NCI-H128 (cell line): ENCODE results near the gene ARPC1B.

Source experiments
- DNase-seq: peaks from one replicate; lab custom pipeline; 2025; ENCODE audit not compliant: unreplicated experiment; lab: John Stamatoyannopoulos, UW

The ARPC1B gene

DNA sequence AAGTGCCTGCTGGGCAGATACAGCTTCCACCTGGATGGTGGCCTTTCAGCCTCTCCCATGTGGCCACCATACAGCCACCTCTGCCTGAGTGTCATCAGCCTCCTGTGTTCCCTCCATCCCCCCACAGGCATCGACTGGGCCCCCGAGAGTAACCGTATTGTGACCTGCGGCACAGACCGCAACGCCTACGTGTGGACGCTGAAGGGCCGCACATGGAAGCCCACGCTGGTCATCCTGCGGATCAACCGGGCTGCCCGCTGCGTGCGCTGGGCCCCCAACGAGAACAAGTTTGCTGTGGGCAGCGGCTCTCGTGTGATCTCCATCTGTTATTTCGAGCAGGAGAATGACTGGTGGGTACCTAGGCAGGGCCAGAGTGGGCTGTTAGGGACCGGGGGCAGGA is 13.4 kb downstream of the ARPC1B start:
- DNase-seq: no peak

DNA sequence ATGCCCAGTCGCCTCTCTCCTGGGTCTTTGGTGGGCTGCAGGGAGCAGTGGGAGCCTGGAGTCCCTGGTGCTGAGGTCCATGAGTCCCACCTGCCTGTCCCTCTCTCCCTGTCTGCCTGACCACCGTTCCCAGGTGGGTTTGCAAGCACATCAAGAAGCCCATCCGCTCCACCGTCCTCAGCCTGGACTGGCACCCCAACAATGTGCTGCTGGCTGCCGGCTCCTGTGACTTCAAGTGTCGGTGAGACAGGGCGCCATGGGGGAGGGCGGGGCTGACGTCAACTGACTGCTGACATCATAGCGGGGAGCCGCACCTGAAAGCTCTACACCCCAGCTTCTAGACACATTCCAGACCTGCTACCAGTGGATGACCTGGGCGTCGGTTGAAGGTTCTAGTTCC is 15.2 kb downstream of the ARPC1B start:
- DNase-seq: no peak

DNA sequence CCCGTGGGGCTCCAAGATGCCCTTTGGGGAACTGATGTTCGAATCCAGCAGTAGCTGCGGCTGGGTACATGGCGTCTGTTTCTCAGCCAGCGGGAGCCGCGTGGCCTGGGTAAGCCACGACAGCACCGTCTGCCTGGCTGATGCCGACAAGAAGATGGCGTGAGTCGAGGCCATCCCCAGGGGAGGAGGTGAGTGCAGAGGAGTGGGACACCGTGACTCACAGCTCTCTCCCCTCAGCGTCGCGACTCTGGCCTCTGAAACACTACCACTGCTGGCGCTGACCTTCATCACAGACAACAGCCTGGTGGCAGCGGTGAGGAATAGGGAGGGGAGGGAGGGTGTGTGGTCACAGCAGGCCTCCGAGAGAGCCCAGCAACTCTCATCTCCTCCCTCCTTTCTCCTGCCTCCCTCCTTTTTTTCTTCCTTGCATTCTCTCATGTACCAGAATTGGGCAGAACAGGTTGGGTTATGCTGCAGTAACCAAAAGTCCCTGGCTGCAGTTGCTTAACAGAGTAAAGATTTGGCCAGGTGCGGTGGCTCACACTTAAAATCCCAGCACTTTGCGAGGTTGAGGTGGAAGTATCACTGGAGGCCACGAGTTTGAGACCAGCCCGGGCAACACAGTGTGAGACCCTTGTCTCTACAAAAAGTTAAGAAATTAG is 16.5 kb downstream of the ARPC1B start:
- DNase-seq: no peak

DNA sequence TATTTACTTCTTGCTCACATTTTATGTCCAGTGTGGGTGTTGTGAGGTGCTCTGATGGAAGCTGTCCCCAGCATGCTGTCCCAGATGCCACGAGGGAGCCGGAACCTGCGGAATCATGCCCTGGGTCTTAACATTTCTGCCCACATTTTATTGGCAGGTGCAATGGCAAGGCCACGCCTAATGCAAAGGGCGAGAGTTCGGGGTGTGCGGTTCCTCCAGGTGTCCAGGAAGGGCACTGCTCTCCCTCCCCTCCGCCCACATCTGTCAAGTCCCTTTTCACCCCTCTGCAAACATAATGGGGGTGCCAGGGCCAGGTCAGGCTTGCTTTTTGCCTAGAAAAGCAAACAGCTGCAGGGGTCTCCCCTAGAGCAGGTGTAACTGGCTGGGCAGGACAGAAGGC is 17.5 kb downstream of the ARPC1B start:
- DNase-seq: no peak

DNA sequence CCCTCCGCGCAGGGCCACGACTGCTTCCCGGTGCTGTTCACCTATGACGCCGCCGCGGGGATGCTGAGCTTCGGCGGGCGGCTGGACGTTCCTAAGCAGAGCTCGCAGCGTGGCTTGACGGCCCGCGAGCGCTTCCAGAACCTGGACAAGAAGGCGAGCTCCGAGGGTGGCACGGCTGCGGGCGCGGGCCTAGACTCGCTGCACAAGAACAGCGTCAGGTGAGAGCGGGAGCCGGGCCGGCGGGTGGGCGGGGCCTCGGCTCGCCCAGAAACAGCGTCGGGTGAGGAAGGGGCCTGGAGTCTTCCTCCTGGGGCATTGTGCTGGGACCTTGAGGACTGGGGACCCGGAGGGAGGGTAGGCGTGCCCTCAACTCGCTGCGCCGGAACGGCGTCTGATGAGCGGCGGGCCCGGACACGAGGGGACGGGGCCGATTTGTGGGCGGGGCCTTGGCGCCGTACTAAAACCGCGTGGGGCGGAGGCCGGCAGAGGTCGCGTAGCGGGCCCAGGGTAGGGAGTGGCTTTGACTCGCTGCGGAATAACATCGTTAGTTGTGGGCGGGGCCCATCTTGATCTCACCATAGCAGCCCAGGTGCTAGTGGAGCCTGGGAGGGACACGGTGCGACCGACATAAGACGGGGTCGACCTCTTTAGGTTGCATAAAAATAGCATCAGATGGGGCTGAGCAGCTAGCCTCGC is 18.3 kb downstream of the ARPC1B start:
- DNase-seq: peak; percentile 80

DNA sequence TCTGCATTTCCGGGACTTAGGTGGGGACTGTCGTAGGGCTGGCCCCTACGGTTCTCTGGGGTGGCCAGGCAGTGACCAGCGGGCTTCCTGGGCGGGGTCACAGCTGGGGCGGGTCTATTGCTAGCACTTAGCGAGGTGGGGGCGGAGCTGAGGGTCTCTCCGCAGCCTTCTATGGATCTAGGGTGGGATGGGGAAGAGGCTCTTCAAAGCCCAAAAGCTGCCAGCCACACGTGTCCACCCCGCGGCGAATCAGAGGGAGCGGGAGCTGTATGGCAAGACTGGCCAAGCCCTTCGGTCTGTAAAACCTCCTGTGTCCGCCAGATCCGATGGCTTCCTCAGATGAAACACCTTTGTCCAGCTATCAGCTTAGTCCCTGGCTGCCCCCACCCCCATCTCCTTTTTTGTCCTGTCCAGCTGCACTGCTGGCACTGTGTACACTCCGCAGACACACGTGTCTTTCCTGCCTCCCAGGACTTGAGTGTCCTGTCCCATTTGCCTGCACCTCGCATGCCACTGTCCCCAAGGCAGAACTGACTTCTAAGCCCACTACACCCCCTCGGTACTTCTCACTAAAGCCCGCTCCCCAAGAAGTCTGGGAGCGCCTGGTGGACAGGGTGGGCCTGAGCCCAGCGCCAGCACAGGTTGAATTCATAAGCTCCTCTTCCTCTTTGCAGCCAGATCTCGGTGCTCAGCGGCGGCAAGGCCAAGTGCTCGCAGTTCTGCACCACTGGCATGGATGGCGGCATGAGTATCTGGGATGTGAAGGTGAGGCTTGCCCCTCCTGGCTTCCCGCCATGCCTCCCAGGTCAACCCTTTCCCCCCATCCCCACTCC is 19.0 kb downstream of the ARPC1B start:
- peak; percentile 61 for DNase-seq

DNA sequence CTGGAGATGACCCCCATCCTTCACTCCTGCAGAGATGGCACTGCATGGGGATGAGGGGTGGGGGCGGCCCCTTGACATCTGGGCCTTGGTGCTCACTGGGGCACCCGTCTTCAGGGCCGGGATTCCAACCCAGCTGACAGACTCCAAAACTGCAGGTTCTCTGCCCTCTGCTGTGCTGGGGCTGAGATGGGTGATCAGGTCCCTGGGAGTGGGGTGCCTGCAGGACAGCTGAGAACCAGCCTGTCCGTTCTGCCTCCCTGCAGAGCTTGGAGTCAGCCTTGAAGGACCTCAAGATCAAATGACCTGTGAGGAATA is 19.6 kb downstream of the ARPC1B start:
- no peak for DNase-seq

- DNase-seq: no peak
These were observed 21.2 kb downstream of the ARPC1B start for GRCh38 chr7:99395616-99396327.

- DNase-seq: no peak
These were observed 22.1 kb downstream of the ARPC1B start for GRCh38 chr7:99396418-99397296.

GRCh38 chr7:99397297-99397983 is 22.9 kb downstream of the ARPC1B start:
- no peak for DNase-seq

GRCh38 chr7:99398891-99399445 is 24.4 kb downstream of the ARPC1B start:
- no peak for DNase-seq

- DNase-seq: no peak
These were observed 25.1 kb downstream of the ARPC1B start for GRCh38 chr7:99399597-99399996.

DNA sequence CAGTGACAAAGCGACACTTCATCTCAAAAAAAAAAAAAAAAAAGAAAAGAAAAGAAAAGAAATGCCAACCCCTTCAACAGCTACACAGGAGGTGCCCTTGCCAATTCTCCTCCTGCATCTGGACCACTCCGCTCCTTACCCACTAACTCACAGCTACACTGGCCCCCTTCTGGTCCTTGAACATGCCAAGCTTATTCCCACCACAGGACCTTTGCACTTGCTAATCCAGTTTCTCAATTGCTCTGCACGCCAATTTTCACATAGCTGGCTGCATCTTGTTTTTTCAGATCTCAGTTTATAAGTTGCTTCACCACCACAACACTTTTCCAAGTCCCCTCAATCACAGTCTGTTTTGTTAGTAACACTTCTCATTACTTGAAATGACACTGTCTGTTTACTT is 28.3 kb downstream of the ARPC1B start:
- DNase-seq: no peak

GRCh38 chr7:99403764-99404163 is 29.2 kb downstream of the ARPC1B start:
- DNase-seq: no peak

DNA sequence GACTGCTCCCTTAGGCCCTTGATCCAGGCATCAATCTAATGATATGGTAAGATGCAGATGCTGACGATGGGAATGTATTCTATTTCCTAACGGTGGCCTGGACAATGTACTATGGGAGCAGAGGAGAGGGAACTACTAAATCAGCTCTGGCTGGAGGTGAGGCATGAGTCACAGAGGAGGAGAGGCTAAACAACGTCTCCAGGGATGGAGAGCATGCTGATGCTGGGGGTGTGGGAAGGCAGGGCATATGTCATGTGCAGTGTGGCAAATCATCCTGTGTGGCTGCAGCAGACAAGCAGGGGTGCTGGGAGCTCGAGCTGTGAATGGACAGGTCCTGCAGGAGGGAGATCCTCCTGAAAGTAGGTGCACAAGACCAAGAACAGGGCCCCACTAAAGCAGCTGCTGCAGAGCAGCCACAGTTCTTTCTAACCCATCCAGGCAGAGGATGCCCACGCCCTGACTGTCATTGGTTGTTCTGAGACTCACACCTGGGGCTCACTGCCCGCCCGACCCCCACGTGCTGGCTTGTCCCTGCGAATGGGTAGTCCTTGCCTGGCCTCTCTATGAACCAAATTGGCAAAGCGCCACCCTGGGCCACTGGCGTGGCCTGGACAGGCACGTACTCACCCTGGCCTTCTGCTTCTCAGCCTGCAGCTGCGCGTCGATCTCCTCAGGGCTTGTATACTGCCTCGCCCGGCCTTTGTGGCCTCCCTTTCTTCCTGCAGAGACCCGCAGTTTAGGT is 29.9 kb downstream of the ARPC1B start:
- no peak for DNase-seq

GRCh38 chr7:99404977-99405320 is 30.4 kb downstream of the ARPC1B start:
- DNase-seq: no peak

DNA sequence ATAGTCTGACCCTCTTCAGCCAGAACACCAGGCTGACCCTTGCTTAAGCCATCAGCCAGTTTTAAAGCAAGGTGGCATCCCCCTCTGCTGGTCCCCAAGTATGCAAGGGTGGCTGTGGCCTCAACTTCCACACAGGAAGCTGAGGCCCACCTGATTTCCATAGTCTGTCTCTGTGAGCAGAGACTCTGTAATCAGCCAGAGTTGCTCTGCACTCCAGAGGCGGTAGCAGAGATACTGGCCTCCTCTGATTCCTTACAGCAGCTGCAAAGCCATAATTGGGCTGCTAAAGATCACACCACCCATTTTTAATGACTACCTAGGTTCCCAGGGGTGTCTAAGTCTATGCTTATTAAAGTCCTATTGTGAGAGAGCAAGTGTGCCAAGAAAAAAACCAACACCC is 32.0 kb downstream of the ARPC1B start:
- DNase-seq: no peak

- no peak for DNase-seq
These were observed 33.4 kb downstream of the ARPC1B start for GRCh38 chr7:99407872-99408378.
